Measurements from ENCODE around the gene LRP6. TPM values are rescaled to one million over a fixed set of nuclear protein-coding genes. Genes with fewer than 3 reads are reported as not detected.

LRP6 gene
- total and polyA plus RNA-seq, 11 donors: 3.7 to 29.6 (median 16.9) TPM

GRCh38 chr12:12224240-12224940 lies 42.5 kb downstream of the LRP6 start:
- Histone ChIP-seq H3K4me3 (no peak overlapping the region), H3K27me3 (no peaks in the 10 kb centered on the region), H3K27ac (no peak overlapping the region), H3K9me3 (peaks cover 0 to 18% (median 0%) of the 10 kb centered on the region in 12 donors), H3K4me1 (peaks cover 0 to 16% (median under 1%) of the 10 kb centered on the region in 12 donors), H3K36me3 (peaks cover 0 to 3% (median 0%) of the 10 kb centered on the region in 9 donors)
- no peak for ATAC-seq
- WGBS, 4 donors: 81 to 91% (median 90%) methylated on average over 2 of the region's 2 CpGs
- TF ChIP-seq CTCF (IDR thresholded peaks at IDR 0.05): no peak
- no peak for TF ChIP-seq POLR2A (IDR thresholded peaks at IDR 0.05)
- intact Hi-C loops (cut with DNase I): no loop called here
- DNase-seq: no peak

- Histone ChIP-seq H3K27me3 (no peaks in the 10 kb centered on the region), H3K9me3 (peaks cover 0 to 12% (median 0%) of the 10 kb centered on the region in 12 donors), H3K4me1 (peaks cover 0 to 20% (median 7%) of the 10 kb centered on the region in 12 donors), H3K27ac (no peak overlapping the region), H3K36me3 (peaks cover 0 to 3% (median 0%) of the 10 kb centered on the region in 9 donors), H3K4me3 (no peak overlapping the region)
- 90 to 97% (median 92%) methylated on average over 2 of the region's 2 CpGs for WGBS, 4 donors
- TF ChIP-seq POLR2A (IDR thresholded peaks at IDR 0.05): no peak
- no peak for TF ChIP-seq CTCF (IDR thresholded peaks at IDR 0.05)
- DNase-seq (no peak), ATAC-seq (no peak)
- intact Hi-C loops (cut with DNase I): no loop called here
Observed at GRCh38 chr12:12221560-12221959, 45.3 kb downstream of the LRP6 start.

GRCh38 chr12:12219664-12220063 lies 47.2 kb downstream of the LRP6 start:
- no peak for ATAC-seq
- H3K36me3 ChIP-seq: no peaks in the 10 kb centered on the region
- H3K4me3 ChIP-seq: no peak overlapping the region
- no peak overlapping the region for H3K27ac ChIP-seq
- intact Hi-C loops (cut with DNase I): no loop called here
- H3K9me3 ChIP-seq: no peaks in the 10 kb centered on the region
- no peaks in the 10 kb centered on the region for H3K27me3 ChIP-seq
- no peak for TF ChIP-seq POLR2A (IDR thresholded peaks at IDR 0.05)
- no peak for TF ChIP-seq CTCF (IDR thresholded peaks at IDR 0.05)
- WGBS, 4 donors: 92 to 95% (median 92%) methylated on average over 9 of the region's 9 CpGs
- DNase-seq: no peak
- peaks cover 0 to 27% (median 10%) of the 10 kb centered on the region in 12 donors for H3K4me1 ChIP-seq

GRCh38 chr12:12217018-12217359 lies 49.9 kb downstream of the LRP6 start:
- no peaks in the 10 kb centered on the region for H3K9me3 ChIP-seq
- TF ChIP-seq CTCF (IDR thresholded peaks at IDR 0.05) (no peak), POLR2A (IDR thresholded peaks at IDR 0.05) (no peak)
- 82 to 89% (median 84%) methylated on average over 5 of the region's 5 CpGs for WGBS, 4 donors
- intact Hi-C loops (cut with DNase I): no loop called here
- H3K4me3 ChIP-seq: no peak overlapping the region
- H3K27ac ChIP-seq: no peak overlapping the region
- peaks cover 0 to 35% (median 15%) of the 10 kb centered on the region in 12 donors for H3K4me1 ChIP-seq
- DNase-seq (no peak), ATAC-seq (no peak)
- no peaks in the 10 kb centered on the region for H3K27me3 ChIP-seq
- H3K36me3 ChIP-seq: no peaks in the 10 kb centered on the region
